ENCODE measurements around the gene DNAJB14.

- TF ChIP-seq EZH2phosphoT487 (IDR thresholded peaks at IDR 0.05; ENCODE audit: insufficient read depth, low read depth) = no peak
- no peak for TF ChIP-seq EZH2 (IDR thresholded peaks at IDR 0.05; ENCODE audit: insufficient read depth, poor library complexity, severe bottlenecking)
These were observed 58.6 kb downstream of the DNAJB14 start for GRCh38 chr4:99887837-99888236.

All from GM23248 (cell line).